Stimulated activated CD4-positive, alpha-beta T cell treated with anti-CD3 and anti-CD28 coated beads, Interleukin-4, amount 100 ng/mL, for 4 hours (primary cell): Measurements from ENCODE around the gene MED12L.
A peak's percentile ranks its signal among the peaks of the same experiment; 100 is the strongest.
"Not testable (repeated sequence)": the region's sequence is repeated elsewhere in the genome, so short reads cannot be mapped to it uniquely, and the experiment has no call there.

ENCODE experiments used
- DNase-seq, 2 experiments: peaks; one replicate each; pipeline ENCODE4 v3.0.0-alpha.2; 2020

The MED12L gene

DNA sequence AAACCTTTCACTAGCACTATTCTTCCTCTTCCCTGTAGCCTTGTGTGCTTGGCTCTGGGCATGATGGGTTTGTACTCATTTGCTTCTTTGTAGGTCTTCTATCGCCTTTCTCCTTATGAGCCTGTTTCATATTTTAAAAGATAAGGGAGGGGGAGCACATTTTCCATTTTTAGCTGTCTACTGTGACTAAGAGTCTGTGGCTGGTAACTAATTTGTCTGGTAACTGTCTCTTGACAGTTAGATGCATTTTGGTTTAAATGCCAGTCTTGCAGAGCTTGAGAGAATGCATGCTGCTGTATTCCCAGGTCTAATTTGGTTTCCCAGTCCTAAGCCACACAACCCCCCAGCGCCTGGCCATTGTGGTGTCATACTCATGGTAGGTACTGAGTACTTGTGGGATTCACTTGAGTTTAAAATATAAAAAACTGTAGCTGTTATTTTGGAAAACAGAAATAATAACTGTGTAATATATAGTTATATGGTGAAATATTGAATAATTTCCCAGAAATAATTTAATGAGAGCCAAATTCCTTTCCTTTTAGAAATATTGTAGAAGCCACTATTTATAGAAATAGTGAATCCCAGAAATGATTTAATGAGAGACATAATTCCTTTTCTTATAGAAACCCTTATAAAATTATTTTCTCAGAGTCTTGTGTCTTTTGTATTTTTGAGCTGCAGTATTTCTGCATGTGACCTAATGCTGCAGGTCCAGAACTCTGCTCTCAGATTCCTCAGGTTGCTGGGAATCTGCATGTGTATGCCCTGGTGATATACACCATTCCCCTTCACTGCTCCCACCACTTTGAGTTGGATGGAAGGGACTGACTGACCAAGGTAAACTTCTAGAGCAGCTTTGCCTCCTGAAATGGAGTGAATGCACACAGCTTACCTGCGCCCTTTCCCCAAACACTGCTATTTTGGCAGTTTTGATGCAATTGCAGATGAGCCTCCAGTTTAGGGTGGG lies 131.5 kb downstream of the MED12L start:
- no peak for DNase-seq

DNA sequence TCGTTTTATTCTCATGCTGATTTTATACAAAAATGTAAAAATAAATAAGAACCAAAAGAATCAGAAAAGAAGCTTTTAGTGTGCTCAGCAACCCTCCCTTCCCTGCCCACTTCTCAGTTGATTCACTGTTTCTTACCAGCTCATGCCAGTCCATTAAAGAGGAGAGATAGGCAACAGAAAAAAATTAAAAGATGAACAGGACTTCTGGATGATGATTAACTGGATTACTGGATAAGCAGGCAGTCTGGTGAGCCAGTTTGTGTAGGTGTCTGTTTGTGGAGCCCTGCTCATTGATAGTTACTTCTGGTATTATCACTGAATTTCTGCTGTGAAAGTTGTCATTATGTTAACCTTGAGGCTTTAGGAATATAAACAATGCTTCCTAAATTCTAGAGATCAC lies 132.7 kb downstream of the MED12L start:
- no peak for DNase-seq

DNA sequence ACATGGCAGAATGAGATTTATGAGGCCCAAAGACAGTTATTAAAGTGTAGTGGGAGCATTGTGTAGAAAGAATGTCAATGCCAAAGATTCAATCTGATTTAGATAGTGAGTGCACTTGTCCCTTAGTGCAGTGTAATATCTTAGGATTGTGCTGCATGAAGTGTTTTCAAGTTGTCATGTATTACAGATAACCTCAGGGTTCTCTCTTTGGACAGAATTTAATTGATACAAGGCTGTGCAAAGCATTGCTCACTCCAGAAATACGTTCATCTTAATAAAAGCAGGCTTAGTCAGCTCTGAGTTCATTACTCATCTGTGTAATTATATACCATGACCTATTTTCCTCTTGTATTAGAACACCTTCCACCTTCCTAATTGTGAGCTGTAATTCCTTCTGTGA lies 133.6 kb downstream of the MED12L start:
- no peak for DNase-seq

DNA sequence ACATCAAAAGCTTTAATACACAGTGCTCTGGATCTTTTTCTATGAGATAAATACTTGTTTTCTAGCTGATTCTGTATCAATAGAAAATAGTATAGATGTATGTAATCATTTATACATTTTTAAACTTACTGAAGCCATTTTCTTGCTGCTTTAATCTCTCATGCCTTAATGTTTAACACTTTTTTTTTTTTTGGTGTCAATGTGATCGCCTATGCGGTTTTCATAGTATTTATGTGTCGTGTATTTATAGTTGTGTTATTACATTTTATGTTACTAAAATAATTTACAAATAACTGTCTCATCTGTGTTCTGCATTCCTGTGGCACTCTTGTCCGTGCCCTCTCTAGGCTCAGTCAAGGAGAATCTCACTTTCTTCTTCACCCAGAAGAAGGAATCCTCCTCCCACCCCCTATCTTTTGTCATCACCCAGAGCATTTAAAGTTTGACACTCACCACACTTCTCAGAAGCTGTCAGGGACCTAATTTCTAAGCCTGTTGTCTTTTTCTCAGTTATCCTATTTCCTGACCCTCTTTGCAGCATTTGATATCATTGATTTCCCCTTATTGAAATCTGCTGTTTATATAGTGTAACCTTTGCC lies 138.9 kb downstream of the MED12L start:
- DNase-seq: no peak

DNA sequence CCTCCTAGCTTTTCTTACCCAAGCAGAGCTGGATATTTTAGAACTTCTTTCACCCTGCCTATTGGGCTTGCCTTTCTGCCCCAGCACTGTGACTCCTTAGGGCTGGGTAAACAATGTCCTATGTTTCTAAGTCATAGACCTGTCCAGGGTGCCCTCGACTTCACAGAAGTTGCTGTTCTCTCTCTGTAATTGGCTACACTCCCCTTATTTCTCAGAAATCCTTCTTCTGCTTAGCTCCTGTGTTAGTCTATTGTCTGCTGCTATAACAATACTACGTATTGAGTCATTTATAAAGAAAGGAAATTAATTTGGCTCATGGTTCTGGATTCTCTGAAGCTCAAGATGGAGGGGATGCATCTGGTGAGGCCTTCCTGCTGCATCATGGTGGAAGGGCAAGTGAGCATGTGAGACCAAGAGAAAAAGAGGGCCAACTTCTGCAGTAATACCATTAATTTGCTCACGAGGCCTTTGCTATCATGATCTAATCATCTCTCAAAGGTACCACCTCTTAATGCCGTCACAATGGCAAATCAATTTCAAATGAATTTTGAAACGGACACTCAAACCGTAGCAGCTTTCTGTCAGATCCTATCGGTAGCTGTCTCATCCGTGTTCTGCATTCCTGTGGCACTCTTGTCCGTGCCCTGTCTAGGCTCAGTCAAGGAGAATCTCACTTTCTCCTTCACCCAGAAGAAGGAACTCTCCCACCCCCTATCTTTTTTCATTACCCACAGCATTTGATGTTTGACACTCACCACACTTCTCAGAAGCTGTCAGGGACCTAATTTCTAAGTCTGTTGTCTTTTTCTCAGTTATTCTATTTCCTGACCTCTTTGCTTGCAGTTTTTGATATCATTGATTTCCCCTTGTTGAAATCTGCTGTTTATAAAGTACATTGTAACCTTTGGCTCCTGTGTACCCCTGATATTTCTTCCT lies 139.8 kb downstream of the MED12L start:
- DNase-seq: no peak

DNA sequence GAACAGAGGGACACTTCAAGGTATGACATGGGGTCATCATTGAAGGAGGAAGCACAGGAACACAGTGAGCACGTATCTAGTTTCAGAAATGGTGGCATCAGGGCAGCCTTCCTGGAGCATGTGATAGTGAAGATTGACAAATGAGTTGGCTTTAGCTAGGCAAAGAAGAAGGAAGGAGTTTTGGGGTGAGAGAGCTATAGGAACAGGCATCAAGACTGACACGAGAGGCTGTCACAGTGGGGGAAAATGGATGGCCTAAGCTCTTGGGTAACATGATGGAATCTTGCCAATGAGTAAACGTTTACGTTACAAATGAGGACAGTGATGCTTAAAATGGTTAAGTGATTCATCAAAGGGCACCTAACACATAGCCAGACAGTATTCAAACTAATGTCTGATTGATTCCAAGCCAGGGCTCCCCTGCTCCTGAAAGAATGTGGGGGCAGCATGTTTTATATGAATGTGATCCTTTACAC lies 140.7 kb downstream of the MED12L start:
- DNase-seq: no peak

DNA sequence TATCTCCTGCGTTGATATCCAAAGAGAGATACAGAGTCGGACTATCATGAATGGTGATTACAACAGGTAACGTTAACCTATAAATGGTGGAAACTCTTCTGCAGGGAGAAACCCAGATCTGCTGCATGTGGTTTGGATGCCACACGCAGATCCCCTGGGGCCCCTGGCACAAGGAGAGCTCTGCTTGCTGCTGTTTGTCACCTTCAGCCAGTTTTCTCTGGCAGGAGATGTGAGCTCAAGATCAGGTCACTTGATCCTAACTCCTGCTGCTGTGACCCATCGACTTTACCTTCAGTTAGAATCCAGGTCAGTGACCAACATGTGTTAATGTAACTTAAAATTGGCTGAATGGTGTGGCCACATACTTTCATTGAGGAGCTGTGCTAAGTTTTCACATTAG lies 141.4 kb downstream of the MED12L start:
- no peak for DNase-seq

DNA sequence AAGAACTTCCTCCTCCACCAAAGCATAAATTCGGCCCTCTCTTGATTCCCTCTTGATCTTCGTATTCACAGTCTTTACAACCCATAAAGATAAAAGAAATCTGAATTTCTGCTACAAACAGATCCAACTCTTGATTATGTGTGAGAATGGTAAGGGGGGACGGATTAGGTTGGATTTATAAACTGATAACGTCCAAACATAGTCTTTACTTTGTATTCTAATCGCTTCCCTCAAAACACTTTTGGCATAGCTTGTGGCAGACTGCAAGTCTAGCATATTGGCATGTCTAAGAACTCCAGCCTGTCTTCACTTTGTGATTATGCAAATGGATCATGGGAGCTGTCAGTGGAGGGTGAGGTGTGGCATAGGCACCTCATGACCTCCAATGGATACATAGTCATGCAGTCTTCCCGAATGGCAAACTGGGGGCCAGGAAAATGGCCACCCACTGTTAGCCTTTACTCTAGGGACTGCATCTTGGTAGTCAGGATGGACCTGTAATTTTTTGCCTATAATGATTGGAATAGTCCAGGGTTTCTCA lies 141.9 kb downstream of the MED12L start:
- DNase-seq: no peak

DNA sequence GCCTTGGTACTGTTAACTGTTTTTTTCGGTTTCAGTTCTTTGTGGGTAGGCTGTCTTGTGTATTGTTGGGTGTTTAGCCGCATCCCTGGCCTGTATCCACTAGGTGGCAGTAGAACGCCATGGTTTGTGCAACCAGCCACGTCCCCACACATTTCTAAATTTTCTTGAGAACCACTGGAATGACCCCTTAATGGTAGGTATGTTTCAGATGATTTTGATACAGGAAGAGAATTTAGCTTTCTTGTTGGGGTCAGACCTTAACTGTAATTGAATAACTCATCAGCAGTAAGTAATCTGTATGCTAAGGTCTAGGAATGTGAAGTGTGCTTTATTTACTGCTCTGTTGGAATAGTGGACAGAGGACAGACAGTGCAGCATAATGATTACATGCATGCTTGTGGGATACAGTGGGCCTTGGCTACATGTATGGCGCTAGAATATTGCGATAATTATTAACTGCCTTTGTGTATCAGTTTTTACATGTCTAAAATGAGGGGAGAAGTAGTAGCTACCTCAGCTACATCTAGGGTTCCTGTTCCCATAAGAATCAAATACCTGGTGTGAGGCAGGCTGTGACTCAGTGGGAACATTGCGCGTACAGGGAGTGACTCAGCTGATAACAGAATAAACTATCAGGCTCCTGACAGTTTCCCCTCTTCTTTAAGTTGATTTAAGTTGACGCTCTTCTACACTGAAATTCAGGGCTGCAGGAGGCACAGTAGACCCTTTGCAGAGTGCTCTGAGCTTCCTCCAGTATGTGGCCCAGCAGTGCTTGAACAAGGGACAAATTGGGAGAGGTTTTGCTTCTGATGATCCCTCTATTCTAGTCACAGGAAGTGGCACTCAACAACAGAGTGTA lies 142.6 kb downstream of the MED12L start:
- DNase-seq: peak; percentile 64 to 73

DNA sequence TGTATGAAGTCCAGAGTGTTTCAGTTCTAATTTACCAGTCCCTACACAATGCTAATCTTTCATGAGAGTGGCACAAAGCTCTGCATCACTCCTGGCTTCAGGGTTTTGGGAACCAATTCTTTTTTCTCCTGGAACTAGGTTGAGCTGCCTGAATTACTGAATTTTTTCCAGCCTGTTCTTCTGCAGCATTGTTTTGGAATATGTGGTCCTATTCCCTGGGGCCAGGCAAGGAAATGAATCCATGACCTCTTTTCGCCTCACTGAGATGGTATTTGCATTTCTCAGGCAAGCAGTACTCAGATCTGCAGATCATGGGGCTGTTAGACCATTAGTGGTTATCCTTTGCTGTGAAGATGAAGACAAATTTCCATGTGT lies 143.2 kb downstream of the MED12L start:
- DNase-seq: no peak

DNA sequence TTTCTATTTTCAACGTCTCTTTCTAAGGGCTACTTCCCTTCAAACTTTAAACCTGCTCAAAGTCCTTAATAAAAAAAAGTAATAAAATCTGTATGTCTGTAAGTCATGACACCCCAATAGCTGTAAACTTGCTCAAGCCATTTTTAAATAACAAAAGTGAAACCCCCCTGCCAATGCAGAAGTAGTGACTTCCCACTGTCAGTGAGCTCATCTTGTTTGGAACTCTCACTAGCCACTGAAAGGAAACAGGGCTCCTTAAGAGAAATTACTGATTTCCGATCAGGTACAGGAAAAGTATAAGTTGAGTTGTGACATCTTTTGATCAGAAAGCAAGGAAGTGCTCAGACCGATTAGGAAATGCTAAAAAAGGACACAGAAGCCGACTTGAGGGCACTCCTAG lies 145.2 kb downstream of the MED12L start:
- no peak for DNase-seq

DNA sequence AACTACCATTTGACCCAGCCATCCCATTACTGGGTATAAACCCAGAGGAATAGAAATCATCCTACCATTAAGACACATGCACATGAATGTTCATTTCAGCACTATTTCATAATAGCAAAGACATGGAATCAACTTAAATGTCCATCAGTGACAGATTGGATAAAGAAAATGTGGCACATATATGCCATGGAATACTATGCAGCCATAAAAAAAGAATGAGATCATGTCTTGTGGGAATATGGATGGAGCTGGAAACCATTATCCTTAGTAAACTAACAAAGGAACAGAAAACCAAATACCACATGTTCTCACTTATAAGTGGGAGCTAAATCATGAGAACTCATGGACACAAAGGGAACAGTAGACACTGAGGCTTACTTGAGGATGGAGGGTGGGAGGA lies 146.9 kb downstream of the MED12L start:
- not testable (repeated sequence) for DNase-seq

DNA sequence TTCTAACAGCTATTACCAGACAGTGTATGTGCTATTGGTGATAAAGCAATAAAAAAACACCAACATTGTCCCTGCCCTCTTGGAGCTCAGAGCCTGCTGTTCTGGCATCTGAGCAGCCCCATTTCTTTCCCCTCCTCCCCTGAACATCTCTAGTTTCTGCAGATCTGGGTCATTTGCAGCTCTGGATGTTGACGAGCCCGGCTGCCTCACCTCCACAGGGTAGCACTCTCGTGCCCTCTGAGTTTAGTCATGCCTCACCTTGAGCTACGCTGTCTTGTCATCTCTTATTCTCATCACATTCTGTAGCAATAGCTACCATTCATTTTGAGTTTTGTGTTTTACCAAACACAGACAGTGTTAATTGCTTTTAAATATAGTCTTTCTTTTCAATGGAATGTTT lies 147.5 kb downstream of the MED12L start:
- no peak for DNase-seq

DNA sequence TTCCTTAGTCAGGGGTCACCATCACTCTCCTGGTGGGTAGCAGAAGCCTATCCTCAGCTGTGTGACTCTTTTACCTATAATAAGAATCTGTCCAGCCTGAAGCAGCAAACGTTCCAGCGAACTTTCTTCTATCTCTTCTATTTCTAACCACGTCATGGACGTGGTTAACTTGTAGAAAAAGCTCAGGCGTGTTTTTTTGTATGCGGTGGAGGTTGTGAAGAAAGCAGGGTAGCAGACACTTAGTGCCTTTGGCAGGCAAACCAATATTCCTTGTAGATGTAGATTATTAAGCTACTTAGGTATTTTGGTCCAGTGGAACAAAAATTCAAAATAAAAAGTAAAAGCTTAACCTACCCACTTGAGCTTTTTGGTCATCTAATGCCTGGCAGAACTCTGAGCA lies 149.4 kb downstream of the MED12L start:
- DNase-seq: no peak

DNA sequence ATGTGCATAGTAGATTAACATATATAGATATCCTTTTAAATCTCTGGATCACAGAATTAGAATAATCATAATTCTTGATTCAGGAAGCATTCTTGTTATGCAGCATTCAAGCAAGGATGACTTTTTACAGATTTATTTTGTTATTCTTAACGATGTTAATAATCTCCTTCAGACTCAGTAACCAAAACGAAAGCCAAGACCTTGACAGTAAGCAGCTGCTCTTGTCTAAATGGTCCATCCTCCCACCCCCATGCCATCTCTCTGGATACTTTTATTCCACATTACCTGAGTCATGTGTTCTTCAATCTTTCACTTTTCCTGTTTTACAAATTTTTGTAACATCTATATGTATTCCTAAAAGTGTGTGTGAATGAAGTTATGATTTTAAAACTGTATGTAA lies 150.9 kb downstream of the MED12L start:
- no peak for DNase-seq

DNA sequence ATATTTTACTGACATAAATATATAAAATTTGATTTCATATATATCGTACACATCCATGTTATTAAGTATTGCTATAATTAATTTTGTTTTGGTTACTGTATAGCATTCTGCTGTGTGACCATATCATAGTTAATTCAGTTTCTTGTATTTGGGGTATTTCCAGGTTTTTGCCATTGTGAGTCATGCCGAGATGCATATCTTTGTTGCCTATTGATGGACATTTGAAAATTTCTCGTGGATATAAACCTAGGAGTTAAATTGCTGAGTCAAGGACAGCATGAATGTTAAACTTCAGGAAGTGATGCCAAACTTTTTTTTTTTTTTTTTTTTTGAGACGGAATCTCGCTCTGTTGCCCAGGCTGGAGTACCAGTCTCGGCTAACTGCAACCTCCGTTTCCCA lies 151.3 kb downstream of the MED12L start:
- DNase-seq: no peak

DNA sequence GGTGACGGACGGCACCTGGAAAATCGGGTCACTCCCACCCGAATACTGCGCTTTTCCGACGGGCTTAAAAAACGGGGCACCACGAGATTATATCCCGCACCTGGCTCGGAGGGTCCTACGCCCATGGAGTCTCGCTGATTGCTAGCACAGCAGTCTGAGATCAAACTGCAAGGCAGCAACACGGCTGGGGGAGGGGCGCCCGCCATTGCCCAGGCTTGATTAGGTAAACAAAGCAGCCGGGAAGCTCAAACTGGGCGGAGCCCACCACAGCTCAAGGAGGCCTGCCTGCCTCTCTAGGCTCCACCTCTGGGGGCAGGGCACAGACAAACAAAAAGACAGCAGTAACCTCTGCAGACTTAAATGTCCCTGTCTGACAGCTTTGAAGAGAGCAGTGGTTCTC lies 156.5 kb downstream of the MED12L start:
- DNase-seq: not testable (repeated sequence)

DNA sequence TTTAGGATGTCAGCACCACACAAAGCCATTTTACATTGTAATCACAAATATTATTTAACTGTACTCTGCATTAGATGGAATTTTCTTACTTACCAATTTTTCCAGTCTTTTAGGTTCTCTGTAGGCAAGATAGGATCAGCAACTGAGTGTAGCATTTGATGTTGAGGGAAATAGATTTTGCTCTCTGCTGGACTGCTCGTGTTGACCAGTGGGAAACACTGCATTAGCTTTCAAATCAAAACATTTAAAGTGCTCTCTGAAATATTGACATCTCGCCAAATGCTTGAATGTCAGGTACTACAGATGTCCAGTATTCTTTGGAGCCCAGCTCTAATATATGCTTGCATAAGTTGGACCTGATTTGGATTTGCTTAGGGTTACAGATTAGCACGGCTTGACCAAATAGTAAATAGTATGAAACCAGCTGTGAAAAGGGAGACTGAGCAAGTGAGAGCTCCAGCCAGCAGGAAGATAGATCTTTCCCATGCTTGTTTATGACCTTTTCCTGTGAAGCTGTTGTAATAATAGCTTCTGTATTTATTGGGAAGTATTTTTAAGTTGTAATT lies 163.4 kb downstream of the MED12L start:
- DNase-seq: no peak

DNA sequence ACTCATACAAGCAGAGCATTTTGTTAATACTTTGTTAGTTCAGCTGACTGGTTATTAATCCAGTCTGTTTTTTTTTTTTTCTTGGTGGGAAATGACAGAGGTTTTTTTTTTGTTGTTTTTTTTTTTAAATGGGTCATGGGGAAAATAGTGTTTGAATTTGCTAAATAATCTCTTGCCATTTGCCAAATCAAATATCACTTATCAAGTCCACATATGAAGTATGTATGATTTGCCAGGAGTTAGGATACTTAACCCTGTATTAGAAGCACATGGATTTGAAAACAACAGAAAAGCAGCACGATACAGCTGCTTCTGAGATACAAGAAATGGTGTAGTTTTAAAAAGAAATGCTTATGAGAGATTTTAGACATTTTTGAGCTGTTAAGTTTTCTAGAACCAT lies 171.3 kb downstream of the MED12L start:
- DNase-seq: no peak

DNA sequence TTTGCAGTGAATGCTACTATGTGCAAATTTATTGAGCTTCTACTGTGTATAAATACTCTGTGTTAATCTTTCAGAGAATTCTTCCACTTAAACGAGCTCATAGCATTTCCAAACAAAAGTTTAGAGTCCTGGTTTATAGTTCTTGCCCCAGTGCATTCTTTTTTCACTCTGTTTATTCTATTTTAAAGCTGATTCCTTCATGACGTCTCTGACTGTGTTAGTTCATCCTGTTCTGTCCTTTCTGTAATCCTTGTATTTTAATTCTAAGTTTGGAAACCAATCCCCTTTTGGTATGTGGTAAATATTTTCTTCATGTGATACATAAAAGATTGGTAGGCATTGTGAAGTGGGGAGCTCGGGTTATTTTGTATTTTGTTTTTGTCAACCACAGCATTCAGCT lies 174.2 kb downstream of the MED12L start:
- no peak for DNase-seq

DNA sequence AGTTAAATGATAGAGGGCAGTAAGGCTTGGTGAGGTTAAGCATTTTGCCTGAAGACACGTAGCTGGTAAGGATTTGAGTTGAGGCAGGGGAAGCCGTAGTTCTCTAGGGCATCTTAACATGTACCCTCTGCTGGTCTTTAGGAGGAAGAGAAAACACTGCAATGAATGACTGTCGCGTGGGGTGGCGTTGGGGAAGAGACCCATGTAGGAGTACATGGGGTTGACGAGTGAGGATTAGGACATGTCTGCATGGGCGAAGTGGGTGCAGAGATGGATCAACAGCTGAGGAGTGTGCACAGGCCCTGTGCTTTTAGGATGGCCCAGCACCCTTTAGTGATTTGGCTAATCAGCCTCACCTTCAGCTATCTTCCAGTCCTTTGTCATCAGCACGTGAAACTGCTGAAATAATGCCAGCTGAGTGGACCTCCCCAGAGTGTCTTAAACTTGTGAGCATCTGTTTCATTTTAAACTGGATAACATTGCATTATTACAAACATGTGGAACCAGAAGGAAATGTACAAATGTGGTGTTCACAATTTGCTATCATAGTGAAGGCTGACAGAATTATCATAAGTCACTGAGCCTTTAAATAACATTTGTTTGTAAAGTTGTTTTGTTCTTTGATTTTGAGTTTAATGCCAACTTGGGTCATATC lies 177.5 kb downstream of the MED12L start:
- no peak for DNase-seq
